Measurements from ENCODE around the gene ZSCAN2.
"Not testable (repeated sequence)": the region's sequence is repeated elsewhere in the genome, so short reads cannot be mapped to it uniquely, and the experiment has no call there.

ZSCAN2 gene

GRCh38 chr15:84600687-84601554 is at the start of gene ZSCAN2:
Gene ZSCAN2 (plus strand): TSS chr15:84601009. CDS start chr15:84603928, 2,919 bp downstream.
- peak; percentile 80 to 83 for DNase-seq (ENCODE audit: low read depth in 2 of 2)

- not testable (repeated sequence) for DNase-seq (ENCODE audit: low read depth in 2 of 2)
Observed at GRCh38 chr15:84551624-84552023, 49.2 kb upstream of the ZSCAN2 start.

GRCh38 chr15:84552896-84553295 is 47.9 kb upstream of the ZSCAN2 start:
- no peak for DNase-seq (ENCODE audit: low read depth in 2 of 2)

- not testable (repeated sequence) for DNase-seq (ENCODE audit: low read depth in 2 of 2)
Observed at GRCh38 chr15:84556690-84557089, 44.1 kb upstream of the ZSCAN2 start.

GRCh38 chr15:84568021-84568420 is 32.8 kb upstream of the ZSCAN2 start:
- DNase-seq (ENCODE audit: low read depth in 2 of 2), result not testable (repeated sequence)

DNA sequence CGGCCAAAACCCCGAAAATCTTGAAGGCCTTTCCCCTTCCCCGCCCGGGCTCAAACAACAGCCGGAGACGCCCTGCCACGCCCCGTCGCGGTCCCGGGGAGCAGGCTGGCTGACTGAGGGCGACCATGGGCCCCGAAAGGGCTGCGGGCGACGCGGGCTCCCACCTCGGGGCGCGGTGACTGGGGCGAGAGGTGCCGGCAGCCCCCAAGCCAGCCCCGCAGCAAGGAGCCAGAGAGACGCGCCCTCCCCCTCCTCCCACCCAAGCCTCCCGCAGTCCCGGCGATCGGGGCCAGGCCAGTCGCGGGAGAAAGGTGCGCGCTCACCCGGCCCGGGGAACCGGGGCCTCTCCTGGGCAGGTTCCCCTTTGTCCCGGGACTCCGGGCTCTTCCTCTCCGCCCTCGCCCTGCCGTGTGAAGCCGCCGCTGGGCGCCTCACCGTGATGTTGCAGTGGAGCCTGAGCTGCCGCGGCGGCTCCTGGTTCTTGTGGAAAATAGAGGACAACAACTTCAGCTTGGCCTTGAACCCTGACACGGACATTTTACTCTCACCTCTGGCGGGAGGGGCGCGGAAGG is 30.6 kb upstream of the ZSCAN2 start:
- DNase-seq (ENCODE audit: low read depth in 2 of 2), result no peak

DNA sequence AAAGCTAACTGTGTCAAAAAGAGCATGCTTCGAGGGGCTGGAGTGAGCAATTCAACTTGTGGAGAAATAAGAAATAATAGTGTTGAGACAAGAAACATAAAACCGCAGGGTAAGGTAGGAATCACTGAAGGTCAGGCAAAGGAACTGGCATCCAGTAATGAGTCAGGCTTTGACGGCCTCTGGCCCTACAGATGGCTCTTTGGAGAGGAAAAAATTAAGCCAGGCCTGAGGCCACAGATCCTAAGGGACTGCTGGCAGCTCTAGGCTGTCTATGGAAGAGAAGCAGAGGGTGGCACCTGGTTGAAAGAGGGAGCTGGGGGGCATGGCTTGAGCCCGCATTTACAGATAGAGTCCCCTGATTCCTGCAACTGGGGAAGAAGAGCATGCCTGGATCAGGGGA is 28.6 kb upstream of the ZSCAN2 start:
- DNase-seq (ENCODE audit: low read depth in 2 of 2), result no peak

- DNase-seq (ENCODE audit: low read depth in 2 of 2), result no peak
Observed at GRCh38 chr15:84575493-84575892, 25.3 kb upstream of the ZSCAN2 start.

GRCh38 chr15:84577891-84578290 is 22.9 kb upstream of the ZSCAN2 start:
- not testable (repeated sequence) for DNase-seq (ENCODE audit: low read depth in 2 of 2)

GRCh38 chr15:84579261-84579721 is 21.5 kb upstream of the ZSCAN2 start:
- not testable (repeated sequence) for DNase-seq (ENCODE audit: low read depth in 2 of 2)

- DNase-seq (ENCODE audit: low read depth in 2 of 2), result not testable (repeated sequence)
Observed at GRCh38 chr15:84581676-84582428, 19.0 kb upstream of the ZSCAN2 start.

- DNase-seq (ENCODE audit: low read depth in 2 of 2), result no peak
Observed at GRCh38 chr15:84582583-84583157, 18.1 kb upstream of the ZSCAN2 start.

- DNase-seq (ENCODE audit: low read depth in 2 of 2), result not testable (repeated sequence)
Observed at GRCh38 chr15:84583921-84584320, 16.9 kb upstream of the ZSCAN2 start.

- DNase-seq (ENCODE audit: low read depth in 2 of 2), result no peak
Observed at GRCh38 chr15:84586696-84587095, 14.1 kb upstream of the ZSCAN2 start.

DNA sequence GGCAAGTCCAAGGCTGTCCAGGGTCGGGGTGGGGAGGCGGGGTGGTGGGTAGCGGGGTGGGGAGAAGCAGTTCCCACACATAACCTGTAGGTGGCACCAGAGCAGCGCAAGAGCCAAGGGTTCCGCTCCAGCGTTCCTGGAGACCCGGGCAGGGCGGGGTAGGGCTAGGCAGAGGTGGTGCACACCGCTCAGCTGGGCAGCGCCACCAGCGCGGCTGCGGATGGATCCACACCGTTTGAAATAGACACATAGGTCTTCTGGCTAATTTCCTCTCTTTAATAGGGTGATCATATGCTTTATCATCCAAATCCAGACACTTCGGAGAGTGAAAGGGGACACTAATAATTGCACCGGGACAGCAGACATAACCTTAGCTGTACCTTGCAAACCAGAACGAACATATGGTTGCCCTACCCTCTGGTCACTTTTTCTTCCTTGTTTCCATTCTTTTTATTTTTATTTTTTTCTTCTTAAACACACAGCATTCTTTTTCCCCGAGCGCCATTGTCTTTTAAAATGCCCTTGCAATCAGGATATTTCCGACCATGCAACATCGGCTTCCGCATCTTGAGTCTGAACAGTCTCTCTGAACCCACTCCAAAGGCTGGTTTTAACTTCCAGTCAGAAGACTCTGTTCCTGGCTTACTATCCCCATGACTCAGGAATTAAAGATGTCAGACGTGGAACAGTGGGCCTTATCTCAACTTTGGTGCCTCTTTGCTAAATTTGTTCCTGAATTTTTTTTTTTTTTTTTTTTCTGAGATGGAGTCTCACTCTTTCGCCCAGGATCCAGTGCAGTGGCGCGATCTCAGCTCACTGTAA is 12.5 kb upstream of the ZSCAN2 start:
- peak in 1 of 2 experiments; percentile 35 for DNase-seq (ENCODE audit: low read depth in 2 of 2)

DNA sequence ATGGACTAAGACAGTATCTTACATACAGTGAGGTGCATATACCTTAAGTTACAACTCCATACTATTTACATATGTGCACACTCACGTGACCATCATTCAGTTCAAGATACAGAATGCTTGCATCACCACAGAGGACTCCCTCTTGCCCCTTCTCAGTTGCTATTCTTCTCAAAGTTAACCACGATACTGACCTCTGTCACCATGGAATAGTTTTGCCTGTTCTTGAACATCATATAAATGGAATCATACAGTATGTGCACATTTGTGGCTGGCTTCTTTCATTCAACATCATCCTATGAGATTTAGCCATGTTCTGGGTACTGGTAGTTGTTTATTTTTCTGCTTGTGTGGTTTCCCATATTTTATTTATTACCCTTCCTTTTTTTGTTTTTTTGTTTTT is 10.4 kb upstream of the ZSCAN2 start:
- DNase-seq (ENCODE audit: low read depth in 2 of 2), result no peak

DNA sequence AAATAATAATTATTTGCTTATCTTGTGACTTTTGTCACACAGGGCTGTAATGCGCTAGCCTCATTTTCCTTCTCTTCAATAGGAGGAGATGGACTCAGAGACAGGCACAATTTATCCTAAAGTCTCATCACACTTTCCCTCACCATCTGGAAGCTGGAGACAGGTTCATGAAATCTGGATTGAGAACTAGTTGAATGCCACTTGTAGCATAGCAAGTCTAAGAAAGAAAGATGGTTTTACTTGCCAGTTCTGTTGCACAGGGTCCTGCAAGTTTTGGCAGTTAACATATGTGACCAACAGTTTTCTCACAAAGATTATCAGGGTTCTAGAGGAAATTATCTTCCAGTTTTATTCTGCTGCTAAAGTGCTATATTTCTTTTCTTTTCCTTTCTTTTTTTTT is 9.0 kb upstream of the ZSCAN2 start:
- no peak for DNase-seq (ENCODE audit: low read depth in 2 of 2)

GRCh38 chr15:84594617-84595290 is 6.1 kb upstream of the ZSCAN2 start:
- DNase-seq (ENCODE audit: low read depth in 2 of 2), result no peak

- DNase-seq (ENCODE audit: low read depth in 2 of 2), result no peak
Observed at GRCh38 chr15:84595660-84596059, 5.1 kb upstream of the ZSCAN2 start.

DNA sequence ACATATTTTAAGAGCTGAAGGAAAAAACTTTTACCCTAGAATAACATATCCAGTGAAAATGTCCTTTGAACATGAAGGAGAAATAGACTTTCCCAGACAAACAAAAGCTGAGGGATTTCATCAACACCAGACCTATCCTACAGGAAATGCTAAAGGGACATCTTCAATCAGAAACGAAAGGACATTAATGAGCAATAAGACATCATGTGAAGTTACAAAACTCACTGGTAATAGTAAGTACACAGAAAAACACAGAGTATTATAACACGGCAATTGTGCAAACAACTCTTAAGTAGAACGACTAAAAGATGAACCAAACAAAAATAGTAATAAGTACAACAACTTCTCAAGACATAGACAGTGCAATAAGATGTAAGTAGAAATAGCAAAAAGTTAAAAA is 3.5 kb upstream of the ZSCAN2 start:
- no peak for DNase-seq (ENCODE audit: low read depth in 2 of 2)

- DNase-seq (ENCODE audit: low read depth in 2 of 2), result no peak
Observed at GRCh38 chr15:84598250-84598649, 2.6 kb upstream of the ZSCAN2 start.

All from fibroblast of skin of left quadriceps (primary cell).